Measurements from ENCODE around the gene IGFLR1. TPM values are rescaled to one million over a fixed set of nuclear protein-coding genes. Genes with fewer than 3 reads are reported as not detected.
A peak's percentile ranks its signal among the peaks of the same experiment; 100 is the strongest.

IGFLR1 gene
- total and polyA plus RNA-seq, 2 of the 4 experiments (the other 2 are of a cell fraction), result 0.72 to 2.7 TPM

GRCh38 chr19:35704218-35704617 lies 38.0 kb downstream of the IGFLR1 start, which contains the start of gene ZBTB32:
Gene ZBTB32 (plus strand): TSS chr19:35704558. CDS start chr19:35714627, 10,069 bp downstream.
- Histone ChIP-seq H3K4me2 (ENCODE audit: low read depth, low read length) (no peak within 1 kb of the TSS), H3K4me3 (ENCODE audit: insufficient read depth, low read depth, low read length) (no peak within 1 kb of the TSS), H2AK9ac (replicated peaks; ENCODE audit: low read depth, low read length, poor library complexity) (no peak within 1 kb of the TSS), H3K4me1 (ENCODE audit: control insufficient read depth, insufficient read depth, low read length) (no peaks in the 10 kb centered on the region), H3K27me3 (ENCODE audit: control insufficient read depth, insufficient read depth, low read length) (no peaks in the 10 kb centered on the region), H3K23ac (ENCODE audit: low read depth, low read length) (no peak within 1 kb of the TSS), H3K14ac (replicated peaks; ENCODE audit: low read depth, low read length) (no peak within 1 kb of the TSS), H2BK120ac (ENCODE audit: low read depth, low read length) (no peak within 1 kb of the TSS), H3K9me1 (ENCODE audit: insufficient read depth, low read length) (no peaks in the 10 kb centered on the region), H2AFZ (replicated peaks; ENCODE audit: low read length, poor library complexity) (peak within 1 kb of the TSS; percentile 58), H4K5ac (ENCODE audit: low read depth, low read length) (no peak within 1 kb of the TSS), H3K79me1 (ENCODE audit: low read depth in 1 of 2, low read length in 2 of 2) (no peaks in the 10 kb centered on the region), H2BK20ac (ENCODE audit: low read depth, low read length) (no peak within 1 kb of the TSS), H2BK5ac (ENCODE audit: low read depth, low read length, poor library complexity, severe bottlenecking) (no peak within 1 kb of the TSS), H2BK15ac (ENCODE audit: low read depth, low read length) (no peak within 1 kb of the TSS), H3K4ac (ENCODE audit: low read depth, low read length) (no peak within 1 kb of the TSS), H2AK5ac (ENCODE audit: low read depth, low read length) (no peak within 1 kb of the TSS), H3K9me3 (ENCODE audit: control insufficient read depth, insufficient read depth, low read length) (no peaks in the 10 kb centered on the region), H4K91ac (ENCODE audit: insufficient read depth, low read depth, low read length) (no peak within 1 kb of the TSS), H3K56ac (ENCODE audit: extremely low read depth, insufficient read depth, low read length) (no peak within 1 kb of the TSS), H3K27ac (ENCODE audit: insufficient read depth, low read length) (no peak within 1 kb of the TSS), H4K8ac (ENCODE audit: low read depth in 2 of 2, low read length in 2 of 2) (no peak within 1 kb of the TSS), H3K36me3 (ENCODE audit: control insufficient read depth, insufficient read depth, low read length) (no peaks in the 10 kb centered on the region), H4K20me1 (ENCODE audit: insufficient read depth, low read length) (no peaks in the 10 kb centered on the region), H3K18ac (ENCODE audit: low read depth, low read length) (no peak within 1 kb of the TSS), H3K9ac (ENCODE audit: low read depth, low read length) (no peak within 1 kb of the TSS)
- ChIA-PET CTCF (no interaction called here), POLR2A (ENCODE audit: unreplicated experiment) (no interaction called here)
- dilution Hi-C loops (cut with HindIII; ENCODE audit: low sequenced_read_pairs, unreplicated experiment), result no loop called here
- no TSS peak for BruUV-seq (replicated peaks)
- in situ Hi-C loops (cut with MboI; ENCODE audit: low sequenced_read_pairs), result no loop called here
- no peak for TF ChIP-seq RAD21 (IDR thresholded peaks at IDR 0.05; ENCODE audit: low read length)
- TF ChIP-seq USF2 (IDR thresholded peaks at IDR 0.05; ENCODE audit: low read depth, low read length), result 0 out of 2 replicates have a peak, but pooled peaks have one; percentile 10
- no peak for TF ChIP-seq CEBPB (IDR thresholded peaks at IDR 0.05; ENCODE audit: low read depth, low read length)
- peak; percentile 60; the same call in 1 of the 2 replicates for TF ChIP-seq MXI1 (IDR thresholded peaks at IDR 0.05; ENCODE audit: borderline replicate concordance, low read depth, low read length)
- TF ChIP-seq BHLHE40 (IDR thresholded peaks at IDR 0.05; ENCODE audit: low read depth, low read length), result no peak
- TF ChIP-seq FOS (IDR thresholded peaks at IDR 0.05; ENCODE audit: low read depth, low read length), result no peak
- TF ChIP-seq RFX5 (IDR thresholded peaks at IDR 0.05; ENCODE audit: low read depth, low read length), result 0 out of 2 replicates have a peak, but pooled peaks have one; percentile 10
- TF ChIP-seq MAZ (IDR thresholded peaks at IDR 0.05; ENCODE audit: borderline replicate concordance, low read depth, low read length), result no peak
- TF ChIP-seq POLR2A (IDR thresholded peaks at IDR 0.05; ENCODE audit: low read depth, low read length), result no peak
- no peak for TF ChIP-seq MAFK (IDR thresholded peaks at IDR 0.05; ENCODE audit: low read depth, low read length)
- no peak for TF ChIP-seq RCOR1 (IDR thresholded peaks at IDR 0.05; ENCODE audit: insufficient replicate concordance, low read length)
- TF ChIP-seq CTCF (conservative IDR thresholded peaks at IDR 0.05; ENCODE audit: low read depth, low read length), result no peak
- no peak for TF ChIP-seq ELK1 (IDR thresholded peaks at IDR 0.05; ENCODE audit: borderline replicate concordance, low read depth, low read length)
- no peak for TF ChIP-seq NFE2L2 (IDR thresholded peaks at IDR 0.05; ENCODE audit: low read depth, low read length)
- TF ChIP-seq CHD1 (IDR thresholded peaks at IDR 0.05; ENCODE audit: low read depth, low read length), result no peak
- TF ChIP-seq SMC3 (IDR thresholded peaks at IDR 0.05; ENCODE audit: low read depth, low read length), result no peak
- WGBS, 2 experiments (ENCODE audit: extremely low coverage in 2 of 2, insufficient read length in 1 of 2), result 12% methylated on average over 6 of the region's 24 CpGs; no CpG with 5 or more reads in 1 of the 2 experiments
- ATAC-seq (ENCODE audit: low read depth) (peak; percentile 48), DNase-seq (peak; percentile 61)
- intact Hi-C loops (cut with micrococcal nuclease), result loop anchor here (5.0 kb wide), 1 partner anchor 157 kb away; the partner anchor contains the start of gene TMEM147
